Astrocyte of the spinal cord (primary cell): Measurements from ENCODE around the gene KRTAP4-6.
"Not testable (repeated sequence)": the region's sequence is repeated elsewhere in the genome, so short reads cannot be mapped to it uniquely, and the experiment has no call there.

Experiments used
- DNase-seq: peaks from one replicate; pipeline ENCODE4 v3.0.0; 2011; ENCODE audit warnings: low read depth, low spot score
- H3K4me3 ChIP-seq: 2 replicates; pipeline ENCODE4 v1.5.1; 2011; ENCODE audit warnings: low read depth, mild to moderate bottlenecking, low read length, moderate library complexity
- CTCF ChIP-seq: IDR thresholded peaks from 2 replicates; pipeline ENCODE4 v1.5.1; 2012; ENCODE audit warnings: low read depth, mild to moderate bottlenecking, low read length, inconsistent platforms
- in situ Hi-C: cut with HindIII; loops from 2 replicates; pipeline ENCODE4 v1.10.0; 2017; ENCODE audit warnings: low sequenced_read_pairs

Gene KRTAP4-6

GRCh38 chr17:41147531-41148204, 7.3 kb upstream of the KRTAP4-6 start:
- in situ Hi-C loops: no loop called here
- no peak for DNase-seq
- TF ChIP-seq CTCF: no peak
- H3K4me3 ChIP-seq: no peak overlapping the region

GRCh38 chr17:41145261-41145660, 4.9 kb upstream of the KRTAP4-6 start:
- DNase-seq: no peak
- H3K4me3 ChIP-seq: no peak overlapping the region
- no peak for TF ChIP-seq CTCF
- in situ Hi-C loops: no loop called here

GRCh38 chr17:41144846-41145245, 4.5 kb upstream of the KRTAP4-6 start:
- in situ Hi-C loops: no loop called here
- no peak for DNase-seq
- TF ChIP-seq CTCF: no peak
- no peak overlapping the region for H3K4me3 ChIP-seq

GRCh38 chr17:41141361-41141760, 1.0 kb upstream of the KRTAP4-6 start:
- in situ Hi-C loops: no loop called here
- no peak for TF ChIP-seq CTCF
- H3K4me3 ChIP-seq: no peak overlapping the region
- DNase-seq: no peak

- H3K4me3 ChIP-seq, in situ Hi-C loops: not testable (repeated sequence)
Measured at GRCh38 chr17:41139865-41140264, 479 bp downstream of the KRTAP4-6 start.

GRCh38 chr17:41133880-41134735, 6.2 kb downstream of the KRTAP4-6 start:
- no peak overlapping the region for H3K4me3 ChIP-seq
- no peak for DNase-seq
- in situ Hi-C loops: no loop called here
- no peak for TF ChIP-seq CTCF

More at GRCh38 chr17:41139865-41140264, 479 bp downstream of the KRTAP4-6 start:
- not testable (repeated sequence) for DNase-seq

- in situ Hi-C loops: no loop called here
- no peak overlapping the region for H3K4me3 ChIP-seq
- TF ChIP-seq CTCF: no peak
- DNase-seq: no peak
Measured at GRCh38 chr17:41131979-41132378, 8.4 kb downstream of the KRTAP4-6 start.
